Spleen (tissue), 11 donors: Measurements from ENCODE around the gene HNRNPA1. TPM values are rescaled to one million over a fixed set of nuclear protein-coding genes. Genes with fewer than 3 reads are reported as not detected.

Source experiments
- DNase-seq: peaks from one replicate; pipeline ENCODE4 v3.0.0-alpha.2; 2020
- H3K27ac ChIP-seq, 8 donors: fragments of 200-600 bp; sonication (generic) in 7 of 8; 1 replicate in 4 of 8; 2 replicates in 4 of 8; pipeline versions ENCODE4 v1.5.0 to v1.8.0; 2016 to 2021; ENCODE audit warnings: inconsistent platforms in 4 of 8, mild to moderate bottlenecking in 4 of 8, moderate library complexity in 1 of 8
- H3K27me3 ChIP-seq, 7 donors: fragments of 200-600 bp; sonication (generic) in 6 of 7; replicated peaks in 1 of 7; 1 replicate in 4 of 7; 2 replicates in 3 of 7; pipeline versions ENCODE4 v1.5.0 to v1.8.0; 2016 to 2021; ENCODE audit warnings: inconsistent platforms in 3 of 7, mild to moderate bottlenecking in 1 of 7
- H3K36me3 ChIP-seq, 6 donors: fragments of 200-600 bp; sonication (generic) in 5 of 6; 1 replicate in 4 of 6; 2 replicates in 2 of 6; pipeline versions ENCODE4 v1.5.0 to v1.8.0; 2016 to 2021; ENCODE audit warnings: inconsistent platforms in 2 of 6
- H3K4me1 ChIP-seq, 6 donors: fragments of 200-600 bp; sonication (generic) in 5 of 6; 1 replicate in 3 of 6; 2 replicates in 3 of 6; pipeline versions ENCODE4 v1.5.0 to v1.8.0; 2016 to 2021; ENCODE audit warnings: inconsistent platforms in 3 of 6
- H3K4me3 ChIP-seq, 8 donors: fragments of 200-600 bp; sonication (generic) in 7 of 8; 1 replicate in 4 of 8; 2 replicates in 4 of 8; pipeline versions ENCODE4 v1.5.0 to v1.8.0; 2016 to 2021; ENCODE audit warnings: inconsistent platforms in 4 of 8, mild to moderate bottlenecking in 4 of 8, moderate library complexity in 2 of 8
- H3K9me3 ChIP-seq, 8 donors: fragments of 200-600 bp; sonication (generic) in 7 of 8; 1 replicate in 4 of 8; 2 replicates in 4 of 8; pipeline versions ENCODE4 v1.5.0 to v1.8.0; 2016 to 2021; ENCODE audit warnings: inconsistent platforms in 4 of 8
- POLR2A ChIP-seq, 3 donors: fragments of 450-650 bp; IDR thresholded peaks; one replicate each; pipeline ENCODE4 v1.5.1; 2017; ENCODE audit warnings: antibody characterized with exemption in 3 of 3, mild to moderate bottlenecking in 1 of 3
- POLR2AphosphoS5 ChIP-seq, 3 donors: sonication (generic); formaldehyde crosslinking; IDR thresholded peaks; one replicate each; pipeline ENCODE4 v1.5.1; 2017; ENCODE audit warnings: antibody characterized with exemption in 3 of 3
- whole genome bisulfite sequencing, 5 donors: extraction: QIAGEN DNeasy Blood & Tissue Kit in 3 of 5; methylation state at CpG; one replicate each; pipeline versions ENCODE4 v1.1.5 to v1.1.7; 2013 to 2018; 5-methylcytosine and 5-hydroxymethylcytosine counted together
- intact Hi-C: fragments of 100-400 bp; cut with DNase I; formaldehyde crosslinking; loops from one replicate; pipeline ENCODE4 v1.15.0; 2023; ENCODE audit warnings: low total_unique reads
- polyA plus RNA-seq, 3 donors: library from polyadenylated mRNA; stranded (reverse); fragments of 200-250 nt; gene quantifications; one replicate each; pipeline ENCODE4 v1.2.1, GENCODE V29; 2013
- total RNA-seq, 7 donors: library from RNA; depleted of rRNA in 3 of 7; stranded (reverse); fragments of >200 nt in 3 of 7; fragmentation: NEBNext Ultra II Directional in 4 of 7; extraction: Animal tissue kit (Norgen Biotek cat#: 25700) in 4 of 7; gene quantifications; one replicate each; pipeline versions ENCODE4 v1.1.0 to v1.2.1, GENCODE V29; 2016 to 2021
- TF ChIP-seq, protein P1 (sequence below), 11 experiments: fragments of 200-600 bp in 7 of 11; fragments of 450-650 bp in 4 of 11; sonication (generic) in 4 of 11; IDR thresholded peaks in 8 of 11; conservative IDR thresholded peaks in 3 of 11; 1 replicate in 7 of 11; 2 replicates in 4 of 11; pipeline versions ENCODE4 v1.4.0 to v1.8.0; 2016 to 2021; ENCODE audit warnings: antibody characterized with exemption in 11 of 11, inconsistent platforms in 4 of 11, mild to moderate bottlenecking in 1 of 11
- donor health status: healthy with polysubstance abuse.
- donor health status: DM: no; HTN: no; CAD: no; lungs with moderate emphysema.
- donor health status: DM: no; HTN: no; CAD: no.
- donor health status: Bipolar disorder and iron deficiency.
- donor health status: healthy.
- donor health status: DM: no; HTN: no; CAD: no.
- donor health status: DM: yes; HTN: yes; CAD: no.

HNRNPA1 gene
- total and polyA plus RNA-seq, 10 donors = 511 to 1,168 (median 873) TPM

GRCh38 chr12:54239620-54240019, 40.9 kb upstream of the HNRNPA1 start:
- no peak overlapping the region for H3K27ac ChIP-seq
- H3K27me3 ChIP-seq = no peaks in the 10 kb centered on the region
- DNase-seq = no peak
- H3K9me3 ChIP-seq = no peaks in the 10 kb centered on the region
- TF ChIP-seq POLR2A (IDR thresholded peaks at IDR 0.05) (no peak), POLR2AphosphoS5 (IDR thresholded peaks at IDR 0.05) (no peak)
- TF ChIP-seq, protein P1, sequence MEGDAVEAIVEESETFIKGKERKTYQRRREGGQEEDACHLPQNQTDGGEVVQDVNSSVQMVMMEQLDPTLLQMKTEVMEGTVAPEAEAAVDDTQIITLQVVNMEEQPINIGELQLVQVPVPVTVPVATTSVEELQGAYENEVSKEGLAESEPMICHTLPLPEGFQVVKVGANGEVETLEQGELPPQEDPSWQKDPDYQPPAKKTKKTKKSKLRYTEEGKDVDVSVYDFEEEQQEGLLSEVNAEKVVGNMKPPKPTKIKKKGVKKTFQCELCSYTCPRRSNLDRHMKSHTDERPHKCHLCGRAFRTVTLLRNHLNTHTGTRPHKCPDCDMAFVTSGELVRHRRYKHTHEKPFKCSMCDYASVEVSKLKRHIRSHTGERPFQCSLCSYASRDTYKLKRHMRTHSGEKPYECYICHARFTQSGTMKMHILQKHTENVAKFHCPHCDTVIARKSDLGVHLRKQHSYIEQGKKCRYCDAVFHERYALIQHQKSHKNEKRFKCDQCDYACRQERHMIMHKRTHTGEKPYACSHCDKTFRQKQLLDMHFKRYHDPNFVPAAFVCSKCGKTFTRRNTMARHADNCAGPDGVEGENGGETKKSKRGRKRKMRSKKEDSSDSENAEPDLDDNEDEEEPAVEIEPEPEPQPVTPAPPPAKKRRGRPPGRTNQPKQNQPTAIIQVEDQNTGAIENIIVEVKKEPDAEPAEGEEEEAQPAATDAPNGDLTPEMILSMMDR (IDR thresholded peaks at IDR 0.05 in 8 of 11, conservative IDR thresholded peaks at IDR 0.05 in 3 of 11) = no peak
- intact Hi-C loops = no loop called here
- H3K36me3 ChIP-seq = peaks cover 0 to 93% (median 38%) of the 10 kb centered on the region in 6 donors
- H3K4me1 ChIP-seq = no peaks in the 10 kb centered on the region
- H3K4me3 ChIP-seq = no peak overlapping the region

GRCh38 chr12:54240129-54240528, 40.4 kb upstream of the HNRNPA1 start:
- no peak for TF ChIP-seq POLR2A (IDR thresholded peaks at IDR 0.05)
- TF ChIP-seq POLR2AphosphoS5 (IDR thresholded peaks at IDR 0.05) = no peak
- TF ChIP-seq, protein P1 (IDR thresholded peaks at IDR 0.05 in 8 of 11, conservative IDR thresholded peaks at IDR 0.05 in 3 of 11) = no peak
- DNase-seq = no peak
- Histone ChIP-seq H3K4me1 (no peaks in the 10 kb centered on the region), H3K27me3 (no peaks in the 10 kb centered on the region), H3K36me3 (peaks cover 0 to 97% (median 43%) of the 10 kb centered on the region in 6 donors), H3K4me3 (no peak overlapping the region), H3K9me3 (no peaks in the 10 kb centered on the region), H3K27ac (no peak overlapping the region)
- 58 to 80% (median 59%) methylated on average over 2 of the region's 2 CpGs for WGBS, 5 donors
- intact Hi-C loops = no loop called here

- H3K4me3 ChIP-seq = no peak overlapping the region
- DNase-seq = no peak
- H3K9me3 ChIP-seq = no peaks in the 10 kb centered on the region
- intact Hi-C loops = no loop called here
- H3K36me3 ChIP-seq = peaks cover 0 to 99% (median 52%) of the 10 kb centered on the region in 6 donors
- 62 to 87% (median 82%) methylated on average over 2 of the region's 2 CpGs for WGBS, 5 donors
- no peak overlapping the region for H3K27ac ChIP-seq
- TF ChIP-seq, protein P1 (IDR thresholded peaks at IDR 0.05 in 8 of 11, conservative IDR thresholded peaks at IDR 0.05 in 3 of 11) = no peak
- TF ChIP-seq POLR2A (IDR thresholded peaks at IDR 0.05) (no peak), POLR2AphosphoS5 (IDR thresholded peaks at IDR 0.05) (no peak)
- H3K4me1 ChIP-seq = no peaks in the 10 kb centered on the region
- H3K27me3 ChIP-seq = no peaks in the 10 kb centered on the region
These were observed 39.4 kb upstream of the HNRNPA1 start for GRCh38 chr12:54240971-54241588.

DNA sequence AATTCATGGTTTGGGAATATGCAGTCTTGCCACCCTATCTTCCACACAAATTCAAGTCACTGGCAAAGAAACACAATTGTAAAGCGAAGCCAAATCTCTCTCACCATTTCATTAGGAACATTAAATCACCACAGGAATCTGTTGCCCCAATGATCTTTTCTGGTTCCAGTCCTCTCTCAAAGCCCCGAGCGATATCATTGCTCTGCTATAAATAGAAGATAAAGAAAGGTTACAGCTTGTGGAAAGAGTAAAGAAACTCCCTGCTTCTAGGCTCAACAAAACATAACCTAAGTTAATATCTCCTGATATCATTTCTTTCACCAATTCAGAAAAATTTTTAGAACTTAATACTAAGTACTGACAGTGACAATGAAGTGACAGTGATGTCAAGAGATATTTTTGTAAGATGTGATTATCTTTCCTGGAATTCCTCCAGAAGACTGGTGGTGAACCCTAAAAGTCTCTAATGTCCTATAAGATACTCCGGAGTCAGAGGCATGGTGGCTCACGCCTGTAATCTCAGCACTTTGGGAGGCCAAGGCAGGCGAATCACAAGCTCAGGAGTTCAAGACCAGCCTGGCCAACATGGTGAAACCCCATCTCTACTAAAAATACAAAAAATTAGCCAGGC, 34.4 kb upstream of the HNRNPA1 start:
- intact Hi-C loops = no loop called here
- Histone ChIP-seq H3K9me3 (no peaks in the 10 kb centered on the region), H3K4me3 (no peak overlapping the region), H3K4me1 (peaks cover 0 to 5% (median under 1%) of the 10 kb centered on the region in 6 donors), H3K27ac (no peak overlapping the region), H3K27me3 (no peaks in the 10 kb centered on the region), H3K36me3 (peaks cover 0 to 98% (median 60%) of the 10 kb centered on the region in 6 donors)
- DNase-seq = no peak
- 94 to 99% (median 97%) methylated on average over 6 of the region's 6 CpGs for WGBS, 5 donors
- TF ChIP-seq, protein P1 (IDR thresholded peaks at IDR 0.05 in 8 of 11, conservative IDR thresholded peaks at IDR 0.05 in 3 of 11) = no peak
- TF ChIP-seq POLR2A (IDR thresholded peaks at IDR 0.05) (no peak), POLR2AphosphoS5 (IDR thresholded peaks at IDR 0.05) (no peak)
